Right kidney (tissue), 1 donor: ENCODE results near the gene CREBBP.

ENCODE experiments used
- DNase-seq: peaks from one replicate; pipeline ENCODE4 v3.0.0-alpha.2; 2016

Gene CREBBP

DNA sequence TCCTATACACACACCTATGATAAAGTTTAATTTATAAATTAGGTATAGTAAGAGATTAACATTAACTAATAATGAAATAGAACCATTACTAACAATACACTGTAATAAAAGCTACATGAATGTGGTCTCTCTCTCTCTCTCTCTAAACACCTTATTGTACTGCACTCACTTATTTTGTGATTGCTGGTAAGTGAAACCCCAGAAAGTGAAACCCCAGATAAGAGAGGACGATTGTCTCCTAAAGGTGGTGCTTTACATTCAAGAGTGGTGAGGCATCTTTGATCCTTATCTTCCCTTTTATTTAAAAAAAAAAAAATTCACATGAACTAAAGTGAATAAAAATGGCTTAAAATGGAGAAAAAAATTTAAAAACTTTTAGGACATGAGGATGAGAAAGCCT, 83.0 kb downstream of the CREBBP start:
- no peak for DNase-seq

GRCh38 chr16:3793161-3793576, 87.3 kb downstream of the CREBBP start:
- DNase-seq = no peak

GRCh38 chr16:3792472-3793012, 88.0 kb downstream of the CREBBP start:
- DNase-seq = no peak

DNA sequence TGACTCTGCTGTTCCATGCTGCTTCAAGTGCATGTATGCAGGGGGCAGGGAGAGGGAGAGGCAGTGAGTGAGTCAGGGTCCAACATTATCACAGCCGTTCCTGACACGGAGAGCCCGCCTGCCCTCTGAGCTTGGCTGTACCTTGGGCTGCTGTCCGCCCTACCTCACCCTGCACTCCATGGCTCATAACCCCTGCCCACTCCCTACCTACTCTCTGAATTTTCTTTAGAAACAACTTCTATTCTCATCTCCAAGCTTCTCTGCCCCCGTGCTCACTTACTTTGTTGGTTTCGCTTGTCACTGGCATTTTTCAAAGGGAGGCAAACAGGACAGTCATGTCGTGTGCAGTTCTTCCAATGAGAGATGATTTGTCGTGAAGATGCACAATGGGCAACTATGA, 88.8 kb downstream of the CREBBP start:
- DNase-seq = no peak

DNA sequence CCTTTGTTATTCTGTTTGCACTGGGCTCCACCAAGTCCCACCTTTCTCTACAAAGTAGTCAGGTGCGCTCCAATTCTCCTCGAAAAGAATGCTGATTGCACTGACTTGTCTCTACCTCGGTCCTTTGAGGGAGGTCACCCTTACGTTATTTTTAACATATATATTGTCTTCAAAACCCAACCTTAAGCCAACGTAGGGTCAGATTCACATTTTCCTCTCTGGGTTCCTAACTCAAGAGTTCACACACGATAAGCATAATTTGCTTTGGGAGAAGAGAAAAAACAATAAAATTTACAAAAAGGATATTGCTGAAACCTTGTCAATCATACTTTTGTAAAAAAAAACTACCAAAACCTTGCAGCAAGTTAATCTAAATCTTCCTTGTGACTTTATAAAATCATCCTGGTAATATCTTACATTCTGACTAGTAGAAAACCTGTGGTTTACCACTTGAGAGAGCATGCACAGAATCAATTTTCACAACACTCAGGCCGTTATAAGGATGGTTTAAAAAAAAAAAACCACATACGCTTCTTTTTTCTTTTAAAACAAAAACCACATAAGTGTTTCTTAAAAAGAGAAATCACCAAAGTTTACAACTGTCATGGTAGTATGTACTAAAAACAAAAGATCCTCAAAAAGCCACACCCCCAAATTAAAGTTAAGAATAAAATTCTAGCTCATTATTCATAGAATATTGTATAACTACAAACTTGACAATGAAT, 91.0 kb downstream of the CREBBP start:
- DNase-seq = no peak

DNA sequence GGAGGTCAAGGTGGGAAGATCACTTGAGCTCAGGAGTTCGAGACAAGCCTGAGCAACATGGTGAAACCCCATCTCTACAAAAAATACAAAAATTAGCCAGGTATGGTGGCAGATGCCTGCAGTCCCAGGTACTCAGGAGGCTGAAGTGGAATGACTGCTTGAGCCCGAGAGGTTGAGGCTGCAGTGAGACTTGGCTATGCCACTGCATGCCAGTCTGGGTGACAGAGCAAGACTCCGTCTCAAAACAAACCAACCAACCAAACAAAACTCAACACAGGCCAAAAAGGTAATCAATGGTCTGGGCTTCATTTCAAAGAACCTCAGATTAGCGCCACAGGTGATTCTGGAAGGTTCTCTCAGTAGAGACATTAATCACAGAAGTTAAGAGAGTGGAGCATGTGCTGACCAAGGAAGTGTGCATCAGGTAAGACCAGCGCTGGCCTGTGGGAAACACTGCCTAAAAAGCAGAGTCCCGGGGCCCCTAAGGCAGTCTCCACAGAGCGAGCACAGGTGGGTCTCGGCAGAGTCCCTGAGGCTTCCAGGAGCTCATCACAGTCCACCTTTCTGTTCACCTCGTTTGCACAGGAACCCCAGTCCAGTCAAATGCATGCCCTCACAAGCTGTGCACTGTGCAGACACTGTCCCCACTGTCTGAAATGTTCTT, 91.7 kb downstream of the CREBBP start:
- DNase-seq = no peak

DNA sequence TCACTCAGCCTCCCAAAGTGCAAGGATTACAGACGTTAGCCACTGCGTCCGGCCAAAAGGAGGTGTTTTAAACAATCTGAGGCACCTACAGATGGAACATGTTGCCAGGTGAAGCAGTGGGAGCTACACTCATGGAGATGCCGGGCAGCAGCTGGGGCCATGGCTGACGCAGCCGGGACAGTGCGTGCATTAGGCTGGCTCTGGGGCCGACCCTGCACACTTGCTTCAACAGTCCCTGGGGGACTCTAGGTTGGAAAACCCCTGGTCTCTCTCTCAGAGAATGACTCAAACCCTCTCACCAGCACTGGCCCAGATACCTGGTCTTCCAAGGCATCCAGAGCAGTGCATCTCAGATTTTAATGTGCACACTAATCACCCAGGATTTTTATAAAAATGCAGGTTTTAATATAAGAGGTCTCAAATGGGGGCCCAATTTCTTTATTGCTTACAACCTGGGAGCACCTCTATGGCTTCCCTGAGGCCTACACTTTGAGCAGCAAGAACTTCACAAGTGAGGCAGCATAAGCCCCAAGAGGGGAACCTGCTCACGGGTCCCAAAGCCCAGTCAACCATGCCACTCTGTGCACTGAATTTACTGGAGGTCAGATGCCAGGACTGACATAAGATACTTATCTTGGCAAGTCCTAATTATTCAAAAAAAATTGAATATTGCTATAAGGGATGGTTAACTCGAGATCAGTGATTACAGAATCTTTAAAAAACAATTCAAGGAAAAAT, 92.4 kb downstream of the CREBBP start:
- DNase-seq = no peak

- DNase-seq = no peak
Observed at GRCh38 chr16:3785413-3785812, 95.1 kb downstream of the CREBBP start.

GRCh38 chr16:3783516-3783915, 97.0 kb downstream of the CREBBP start:
- no peak for DNase-seq

- no peak for DNase-seq
Observed at GRCh38 chr16:3782566-3782965, 97.9 kb downstream of the CREBBP start.

GRCh38 chr16:3781421-3781820, 99.1 kb downstream of the CREBBP start:
- DNase-seq = no peak

DNA sequence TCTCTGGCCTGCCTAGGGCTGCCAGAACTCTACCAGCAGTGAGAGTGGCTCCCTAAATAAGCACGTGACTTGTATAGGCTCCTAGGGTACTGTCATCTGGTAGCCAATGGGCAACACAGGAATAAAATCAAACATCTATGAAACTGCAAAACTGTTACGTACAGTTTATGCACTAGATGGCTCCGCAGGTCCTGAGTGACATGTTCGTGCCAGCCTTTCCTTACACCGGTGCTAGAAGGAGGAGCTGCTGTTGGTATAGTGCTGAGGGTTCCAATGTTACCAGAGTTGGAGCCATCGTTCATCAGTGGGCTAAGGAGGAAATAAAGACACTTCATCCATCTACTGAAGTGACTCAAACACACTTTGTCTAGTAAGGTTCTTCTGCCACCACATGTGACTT, 99.9 kb downstream of the CREBBP start:
- DNase-seq = no peak

DNA sequence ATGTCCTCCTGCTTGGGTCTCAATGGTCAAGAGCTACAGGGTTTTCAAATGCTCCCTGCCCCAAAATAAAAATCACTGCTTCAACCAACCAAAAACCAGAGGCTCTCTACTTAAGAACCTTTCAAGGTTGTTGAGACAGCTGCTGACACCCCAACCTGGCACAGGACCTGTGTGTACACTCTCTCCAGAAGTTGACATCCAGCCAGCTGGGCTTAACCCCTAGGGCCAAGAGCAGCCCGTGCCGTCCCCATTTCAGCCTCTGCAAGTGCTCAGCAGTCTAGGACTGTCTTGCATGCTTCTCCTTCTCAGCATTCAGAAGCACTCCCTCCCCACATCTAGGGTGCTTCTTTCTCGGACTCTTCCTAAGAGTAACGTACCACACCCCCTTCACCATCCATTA, 104.2 kb downstream of the CREBBP start:
- DNase-seq = no peak

DNA sequence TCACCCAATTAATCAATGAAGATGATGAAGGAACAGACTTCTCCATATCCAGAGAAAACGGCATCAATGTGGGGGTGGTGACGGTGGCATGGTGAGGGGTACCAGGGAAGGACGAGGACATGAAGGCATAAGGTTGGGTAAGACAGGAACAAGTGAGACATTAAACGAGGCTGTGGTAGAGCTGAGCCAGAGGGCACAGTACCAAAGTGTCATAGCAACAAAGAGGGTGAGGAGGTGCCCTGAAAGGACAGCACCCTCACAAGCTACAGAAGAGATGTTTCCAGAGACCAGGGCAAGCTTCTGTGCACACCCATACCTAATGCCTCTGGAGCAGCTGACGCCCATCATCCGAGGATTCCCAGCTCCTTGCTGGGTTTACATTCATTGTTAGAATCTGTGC, 105.7 kb downstream of the CREBBP start:
- DNase-seq = no peak

DNA sequence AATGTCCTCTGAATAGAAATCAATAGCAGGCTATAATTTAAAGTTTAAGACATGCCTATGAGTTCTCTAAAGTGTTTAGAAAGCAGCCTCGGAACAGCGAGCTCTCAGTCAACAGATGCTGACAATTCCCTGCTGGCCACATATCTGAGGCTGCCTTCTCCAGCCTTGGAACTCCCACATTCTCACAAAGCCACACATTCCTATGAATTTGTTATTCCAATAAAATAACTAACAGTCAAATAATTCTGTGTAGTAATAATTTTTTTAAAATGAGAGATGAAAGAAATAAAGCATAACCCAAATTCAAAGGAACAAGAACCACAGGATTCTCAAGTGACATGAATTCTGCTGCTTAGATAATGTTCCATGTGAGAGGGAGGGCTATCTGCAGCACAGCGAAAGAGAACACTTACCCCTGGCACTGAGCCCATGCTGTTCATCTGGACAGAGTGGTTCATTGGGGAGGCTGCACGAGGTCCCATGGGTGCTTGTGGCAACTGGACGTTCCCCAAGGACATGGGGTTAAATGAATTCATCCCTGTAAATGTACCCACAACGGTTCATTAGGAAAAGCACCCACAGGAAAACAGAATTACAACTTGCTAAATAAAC, 106.3 kb downstream of the CREBBP start:
- DNase-seq = no peak

DNA sequence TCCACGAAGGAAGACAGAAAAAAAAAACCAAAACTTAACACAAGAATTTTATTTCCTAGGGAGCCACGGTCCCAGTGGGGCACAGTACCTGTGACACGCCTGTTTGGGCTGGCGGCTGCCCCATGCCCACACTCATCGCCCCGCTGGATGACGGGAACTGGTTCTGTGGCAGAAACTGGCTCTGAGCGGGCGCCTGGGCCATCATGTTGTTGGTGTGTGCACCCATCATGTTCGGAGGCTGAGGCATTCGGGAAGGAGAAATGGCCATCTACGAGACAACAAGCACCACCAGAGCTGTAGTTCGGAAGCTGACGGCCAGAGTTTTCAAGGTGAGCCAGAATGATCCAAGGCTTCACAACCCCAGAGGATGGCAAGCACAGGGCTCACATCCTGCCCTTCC, 106.8 kb downstream of the CREBBP start:
- DNase-seq = no peak

- DNase-seq = no peak
Observed at GRCh38 chr16:3771513-3771912, 109.0 kb downstream of the CREBBP start.

DNA sequence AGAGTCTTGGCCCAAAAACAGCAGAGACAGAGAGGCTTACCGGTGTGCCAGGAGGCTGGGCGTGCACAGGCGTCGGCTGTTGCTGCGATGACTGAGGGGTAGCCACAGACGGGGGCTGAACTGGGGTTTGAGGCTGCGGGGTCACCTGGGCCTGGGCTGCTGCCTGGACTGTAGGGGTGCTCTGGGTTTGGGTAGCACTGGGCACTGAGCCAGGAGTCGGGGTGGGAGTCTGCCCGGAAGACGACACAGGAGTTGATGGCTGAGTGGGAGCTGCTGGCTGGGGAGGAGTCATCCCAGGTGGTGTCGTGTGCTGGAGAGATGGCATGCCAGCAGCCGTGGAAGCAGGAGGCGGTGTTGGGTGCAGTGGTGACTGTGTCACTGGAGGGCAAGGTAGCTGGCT, 110.0 kb downstream of the CREBBP start:
- DNase-seq = no peak

GRCh38 chr16:3769942-3770341, 110.6 kb downstream of the CREBBP start:
- DNase-seq = no peak

DNA sequence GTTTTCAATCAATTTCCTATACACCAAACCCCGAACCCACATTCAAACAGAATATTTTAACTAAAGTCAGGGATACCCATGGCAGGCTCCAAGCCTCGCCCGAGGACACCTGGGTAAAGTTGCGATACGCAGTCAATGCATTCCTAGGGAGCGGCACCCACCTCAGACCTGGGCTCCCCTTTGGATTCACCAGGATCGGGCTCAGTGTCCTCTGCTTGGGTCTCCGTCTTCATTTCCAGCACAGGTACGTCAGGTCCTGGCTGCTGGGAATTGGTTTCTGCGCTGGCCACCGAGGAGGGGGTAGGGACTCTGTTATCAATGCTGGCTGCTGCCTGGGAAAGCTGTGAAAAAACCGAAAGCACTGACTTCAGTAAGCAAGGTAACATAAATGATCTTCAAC, 111.5 kb downstream of the CREBBP start:
- DNase-seq = no peak

DNA sequence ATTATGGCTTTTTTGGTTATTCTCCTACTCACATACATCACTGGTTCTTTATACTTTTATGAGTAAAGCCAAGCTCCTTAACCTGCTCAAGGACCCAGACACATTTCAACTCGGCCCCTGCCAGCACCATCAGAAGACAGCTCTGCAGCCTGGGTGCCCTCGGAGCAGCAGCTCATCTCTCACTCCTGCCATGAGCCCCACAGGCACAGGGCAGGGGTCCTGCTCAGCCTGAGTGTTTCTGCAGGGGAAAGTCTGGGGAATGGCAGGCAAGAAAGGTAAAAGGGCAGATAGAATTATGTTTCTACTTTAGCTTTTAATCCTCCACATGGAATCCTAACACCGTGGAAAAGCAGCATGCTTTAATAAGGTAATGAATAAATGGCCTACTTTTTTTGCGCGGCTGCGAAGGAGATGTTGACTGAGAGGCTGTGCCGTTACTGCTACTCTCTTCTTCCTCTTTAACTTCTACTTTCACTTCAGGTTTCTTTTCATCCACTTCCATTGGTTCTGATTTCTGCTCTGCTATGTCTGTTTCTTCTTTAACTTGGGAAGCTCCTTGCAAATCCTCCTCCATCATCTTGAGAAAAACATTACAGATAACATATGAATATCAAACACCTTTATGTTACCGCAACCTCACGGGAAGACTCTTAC, 113.1 kb downstream of the CREBBP start:
- DNase-seq = no peak

DNA sequence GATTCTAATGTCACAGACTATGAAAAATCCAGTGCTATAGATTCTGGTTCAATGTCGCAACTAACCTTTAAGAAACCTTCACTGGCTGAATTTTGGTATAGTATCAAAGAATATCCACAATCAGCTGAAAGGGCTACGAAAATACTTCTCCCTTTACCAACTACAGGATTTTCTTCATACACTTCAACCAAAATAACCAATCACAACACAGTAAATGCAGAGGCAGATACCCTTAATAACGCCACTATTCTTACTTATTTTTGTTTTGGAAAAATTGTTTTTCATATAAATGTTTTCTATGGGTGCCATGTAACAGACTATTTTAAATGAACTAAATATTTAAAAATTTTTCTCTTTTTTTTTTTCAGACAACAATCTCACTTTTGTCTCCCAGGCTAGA, 114.3 kb downstream of the CREBBP start:
- no peak for DNase-seq
